ENCODE results near the gene RAD51B.
"Not testable (repeated sequence)": the region's sequence is repeated elsewhere in the genome, so short reads cannot be mapped to it uniquely, and the experiment has no call there.

Gene RAD51B

DNA sequence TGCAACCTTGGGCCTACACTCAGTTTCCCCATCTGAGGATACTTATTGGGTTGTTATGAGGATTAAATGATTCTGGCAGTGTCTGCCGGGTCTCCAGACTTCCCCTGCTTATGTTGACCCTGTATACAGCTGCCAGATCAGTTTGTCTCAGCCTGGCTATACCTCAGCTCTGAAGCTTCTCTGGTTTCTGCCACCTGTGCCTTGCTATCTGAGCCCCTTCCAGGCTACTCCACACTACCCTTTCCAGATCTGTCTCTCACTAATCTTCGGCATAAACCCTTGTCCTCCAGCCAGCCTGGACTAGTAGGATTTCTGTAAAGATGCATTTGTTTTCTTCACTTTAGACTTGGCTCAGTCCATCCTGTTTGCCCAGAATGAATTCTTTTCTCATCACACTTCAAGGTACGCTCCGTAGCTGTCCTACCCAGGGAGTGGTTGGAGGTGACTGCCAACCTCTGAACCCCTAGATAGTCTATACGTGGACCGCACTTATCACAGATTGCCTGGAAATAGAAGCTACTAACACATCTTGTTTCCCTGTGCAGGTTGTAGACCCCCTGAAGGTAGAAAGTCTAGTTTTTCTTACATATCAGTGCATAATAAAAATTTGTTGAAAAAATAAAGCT lies 422.4 kb downstream of the RAD51B start:
- no peak for DNase-seq

DNA sequence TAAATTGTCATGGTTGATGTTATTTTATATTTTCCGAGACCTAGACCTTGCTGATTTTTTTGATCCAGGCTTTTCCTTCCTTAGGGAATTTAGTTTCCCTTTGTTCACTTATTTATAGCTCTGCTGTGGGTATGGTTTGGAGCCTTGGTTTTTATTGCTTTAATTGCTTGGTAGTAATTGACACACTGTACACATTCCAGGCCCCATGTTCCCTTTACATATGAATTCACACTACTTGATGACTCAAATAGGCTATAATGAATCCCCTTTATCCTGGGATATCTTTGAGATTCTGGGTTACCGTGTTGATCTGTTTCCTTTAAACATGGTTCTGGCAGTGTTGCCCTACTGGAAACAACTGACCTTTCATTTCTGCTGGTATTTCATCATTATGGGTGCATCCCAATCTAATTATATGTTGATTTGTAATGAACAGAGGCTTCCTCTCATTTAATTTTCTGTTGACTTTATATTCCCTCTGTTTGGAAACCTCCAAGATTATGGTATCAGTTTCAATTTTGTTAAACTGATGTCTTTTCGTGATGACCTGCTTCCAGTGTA lies 424.0 kb downstream of the RAD51B start:
- DNase-seq: no peak

DNA sequence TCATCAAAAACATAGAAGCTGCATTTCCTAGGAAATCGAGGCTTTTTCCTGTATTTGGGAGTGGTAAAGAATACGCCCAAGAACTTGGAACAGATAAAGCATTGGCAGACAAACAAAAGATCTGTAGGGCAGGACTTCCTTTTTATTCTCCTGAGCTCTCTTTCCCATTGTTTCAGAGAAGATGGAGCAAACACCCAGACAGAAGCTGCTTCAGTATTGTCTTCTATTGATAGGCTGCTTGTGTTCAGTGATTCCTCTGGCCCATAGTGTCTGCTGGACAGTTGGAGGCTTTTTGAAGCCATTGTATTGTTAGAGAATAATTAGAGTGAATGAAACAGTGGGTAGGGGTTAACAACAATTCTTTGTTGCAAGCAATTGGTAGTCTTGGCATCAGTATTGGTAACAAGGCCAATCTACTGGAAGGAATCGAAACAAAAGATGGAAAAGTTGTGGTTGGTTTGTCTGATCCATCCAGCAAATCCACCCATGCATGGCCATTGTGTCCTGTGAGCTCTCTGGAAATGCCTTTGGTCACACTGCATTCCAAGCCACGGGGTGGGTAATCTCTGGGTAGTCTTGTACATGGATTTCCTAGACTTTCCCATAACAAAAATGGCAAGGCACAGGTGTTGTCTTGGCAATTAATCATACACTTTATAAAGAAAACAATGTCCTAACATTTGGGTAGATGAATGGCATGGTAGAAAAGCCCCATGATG lies 424.8 kb downstream of the RAD51B start:
- DNase-seq: no peak

DNA sequence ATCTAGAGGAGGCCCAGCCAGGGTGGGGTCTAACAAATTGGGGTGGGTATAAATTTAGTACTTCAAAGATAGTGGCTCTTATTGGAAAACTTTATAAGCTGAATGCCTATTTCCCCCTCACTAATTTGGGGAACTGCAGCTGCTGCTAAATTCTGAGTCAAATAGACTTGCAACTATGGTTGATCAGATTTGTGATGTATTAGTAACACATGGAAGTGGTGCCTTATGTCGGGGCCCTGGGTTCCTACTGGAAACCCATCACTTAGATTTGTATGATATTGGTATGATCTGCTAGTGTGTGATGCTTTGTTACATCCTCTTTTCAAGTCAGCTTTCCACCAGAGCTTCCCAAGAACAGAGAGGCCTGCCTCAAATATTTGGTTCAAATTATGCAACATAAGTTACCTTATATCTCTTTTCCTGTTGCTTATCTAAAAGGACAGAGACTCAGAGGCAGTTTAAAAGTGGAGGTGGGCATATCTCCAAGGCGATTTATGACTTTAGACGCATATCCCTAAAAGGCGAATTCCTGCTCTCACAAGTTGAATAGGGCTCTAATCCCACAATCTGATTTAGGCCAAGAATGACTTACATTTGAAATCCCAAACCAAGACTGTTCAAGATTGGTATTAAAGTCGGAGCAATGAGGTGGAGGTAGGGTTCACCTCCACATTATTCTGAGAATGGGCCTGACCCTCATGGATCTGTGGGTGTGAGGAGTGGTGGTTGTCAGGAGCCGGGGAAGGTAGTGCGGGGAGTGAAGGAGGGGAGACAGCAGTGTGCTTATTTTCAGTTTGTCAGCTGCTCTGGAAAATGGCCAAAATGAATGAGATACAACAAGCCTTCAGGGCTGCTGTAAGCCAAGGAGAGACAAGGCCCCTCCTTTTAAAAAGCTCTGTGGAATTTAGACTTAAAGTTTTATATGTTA lies 425.8 kb downstream of the RAD51B start:
- DNase-seq: no peak

DNA sequence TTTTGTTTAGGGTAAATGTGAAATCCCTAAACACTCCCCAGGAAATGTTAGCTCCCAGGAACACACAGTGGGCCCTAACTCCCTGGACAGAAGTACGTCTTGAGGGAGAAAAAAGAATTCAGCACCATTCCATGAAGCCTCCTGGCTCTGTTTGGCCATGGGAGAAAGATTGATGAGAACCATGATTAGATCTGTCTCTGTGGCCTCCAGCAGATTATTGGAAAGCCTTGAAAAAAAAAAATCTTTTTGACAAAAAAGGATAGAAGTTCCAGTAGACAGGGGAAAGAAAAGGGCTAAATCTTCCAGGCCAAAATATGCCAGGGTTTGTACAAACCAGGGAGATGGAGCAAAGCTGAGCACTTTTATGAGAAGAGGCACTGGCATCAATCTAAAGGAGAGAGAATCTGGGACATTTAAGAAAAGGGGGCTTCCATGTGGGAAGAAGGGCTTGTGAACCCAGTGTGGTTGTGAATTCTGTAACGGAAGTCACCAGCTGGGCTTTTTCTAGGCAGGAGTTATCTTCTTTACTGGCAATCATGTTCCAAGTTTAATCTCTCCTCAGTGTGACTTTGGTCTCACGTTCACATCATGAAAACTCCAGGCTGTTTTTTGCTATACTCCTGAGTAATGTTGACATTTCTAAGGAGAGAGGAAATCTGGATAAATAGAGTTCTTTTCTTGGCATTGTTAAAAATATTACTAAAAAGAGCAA lies 426.7 kb downstream of the RAD51B start:
- DNase-seq: no peak

DNA sequence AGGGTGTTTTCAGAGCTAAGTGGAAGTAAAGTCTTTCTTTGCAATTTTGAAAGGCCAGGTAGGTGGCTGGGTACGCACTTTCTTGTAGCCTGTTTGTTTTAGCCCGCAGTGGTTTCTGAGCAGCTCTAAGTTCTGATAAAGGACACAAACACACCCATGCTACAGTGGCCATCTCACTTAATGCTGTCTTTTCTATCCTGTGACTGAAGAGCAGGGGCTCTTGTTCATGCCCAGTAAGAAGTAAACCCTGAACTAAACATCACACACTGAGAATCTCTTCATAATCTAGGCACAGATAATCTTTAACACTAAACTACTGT lies 427.2 kb downstream of the RAD51B start:
- no peak for DNase-seq

DNA sequence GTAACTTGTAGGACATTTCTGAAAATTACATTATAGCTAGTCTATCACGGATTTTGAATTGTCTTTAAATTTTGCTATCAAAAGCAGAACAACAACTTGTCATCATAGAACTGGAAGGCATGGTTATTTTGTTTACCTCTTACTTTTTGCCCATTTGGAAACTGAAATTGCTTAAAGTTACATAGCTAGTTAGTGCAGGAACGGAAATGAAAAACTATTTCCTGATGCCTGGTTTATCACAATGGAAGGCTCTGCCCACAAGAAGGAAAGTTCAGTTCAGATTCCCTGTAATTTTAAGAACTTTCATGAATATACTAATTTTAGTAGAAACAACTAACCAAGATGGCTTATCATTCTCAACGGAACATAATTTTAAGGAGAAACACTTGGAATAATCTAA lies 427.7 kb downstream of the RAD51B start:
- no peak for DNase-seq

DNA sequence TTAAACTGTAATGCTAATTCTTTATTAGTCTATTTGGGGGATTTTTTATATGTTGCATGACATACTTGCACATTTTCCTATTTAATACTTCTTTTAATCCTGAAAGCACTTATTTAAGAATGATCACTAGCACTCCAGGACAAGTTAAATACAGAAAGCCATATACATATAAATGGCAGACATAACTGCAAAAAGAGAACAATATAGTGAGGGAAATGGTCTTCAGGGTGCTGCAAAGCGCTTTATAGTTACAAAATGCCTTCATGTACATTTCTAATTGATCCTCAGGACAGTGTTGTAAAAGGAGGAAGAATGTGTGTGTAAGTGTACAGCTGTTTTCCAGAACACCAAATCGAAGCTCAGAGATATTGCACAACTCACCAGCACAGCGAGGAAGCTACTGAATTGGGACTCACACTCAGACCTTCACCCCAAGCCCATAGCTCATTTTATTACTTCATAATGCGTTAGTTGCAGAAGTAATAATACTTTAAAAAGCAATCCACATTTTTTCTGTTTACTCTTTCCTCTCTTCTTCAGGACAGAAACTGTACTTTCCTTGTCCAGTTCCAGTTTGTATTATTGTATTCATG lies 428.2 kb downstream of the RAD51B start:
- no peak for DNase-seq

DNA sequence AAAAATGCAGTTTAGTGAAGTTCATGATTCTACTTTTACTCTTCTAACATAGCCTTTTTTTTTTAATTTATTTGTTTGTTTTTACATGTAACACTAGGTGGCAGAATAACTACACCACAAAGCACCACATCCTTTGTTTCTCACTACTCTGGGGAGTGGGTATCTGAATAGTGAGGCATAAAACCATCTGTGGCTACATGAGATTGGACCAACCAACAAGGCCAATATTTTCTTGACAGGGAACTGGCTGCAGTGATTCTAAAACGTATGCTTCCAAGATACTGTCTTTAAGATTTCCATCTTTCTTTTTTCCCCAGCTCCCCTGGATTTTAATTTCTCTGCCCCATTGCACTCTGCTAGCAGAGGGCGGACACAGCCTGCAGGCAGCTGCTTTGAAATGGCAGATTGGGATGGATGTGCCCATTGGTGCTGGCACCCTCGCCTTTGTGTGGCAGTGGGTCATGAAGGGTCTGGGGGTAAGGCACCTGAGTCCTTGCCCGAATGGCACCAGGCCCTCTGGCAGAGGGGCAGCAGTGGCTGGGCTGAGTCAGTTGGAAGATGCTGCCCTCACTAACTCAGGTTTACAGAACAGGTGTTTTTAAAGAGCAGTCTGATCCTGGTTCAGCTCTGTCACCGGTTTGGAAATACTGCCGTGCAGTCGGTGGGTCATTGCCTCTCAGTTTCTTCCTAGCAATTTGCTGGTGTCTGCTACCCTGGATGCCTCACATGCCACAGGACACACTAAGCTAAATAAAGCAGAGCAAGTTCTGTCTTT lies 429.1 kb downstream of the RAD51B start:
- DNase-seq: peak; percentile 67

DNA sequence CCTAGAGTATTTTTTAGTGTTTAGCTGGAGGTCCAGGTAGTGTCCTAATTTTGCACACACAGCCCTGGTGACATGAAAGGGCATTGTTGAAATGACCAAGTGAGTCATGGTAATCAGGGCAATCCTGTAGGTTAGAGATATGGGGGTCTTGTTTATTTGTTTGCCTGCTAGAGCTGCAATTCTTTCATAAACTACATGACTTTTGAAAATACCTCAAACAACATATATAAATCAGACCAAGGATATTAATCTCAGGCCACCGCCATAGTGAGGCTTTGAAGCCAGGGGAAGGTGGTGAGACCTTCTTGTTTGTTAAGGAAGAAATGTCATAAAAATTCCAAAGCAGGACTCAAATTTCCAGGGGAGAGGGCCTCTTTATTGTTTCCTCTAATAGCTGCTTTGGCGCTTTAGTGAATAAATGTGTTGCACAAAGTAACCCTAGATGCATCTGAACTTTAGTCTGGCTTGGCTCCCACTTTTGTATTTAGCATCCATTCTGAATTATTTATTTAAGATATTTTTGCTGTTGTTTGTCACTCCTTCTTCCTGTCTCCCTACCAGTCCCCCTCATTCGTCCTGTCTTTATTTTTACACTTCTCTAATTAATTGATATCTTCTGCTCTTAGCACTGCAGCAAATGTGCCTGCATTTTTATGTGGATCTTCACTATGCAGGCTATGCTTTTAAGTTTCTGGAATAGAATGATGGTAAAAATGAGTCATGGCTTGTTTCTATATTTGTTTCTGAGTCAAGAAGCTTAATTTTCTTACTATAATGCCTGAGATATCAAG lies 430.3 kb downstream of the RAD51B start:
- DNase-seq: no peak

DNA sequence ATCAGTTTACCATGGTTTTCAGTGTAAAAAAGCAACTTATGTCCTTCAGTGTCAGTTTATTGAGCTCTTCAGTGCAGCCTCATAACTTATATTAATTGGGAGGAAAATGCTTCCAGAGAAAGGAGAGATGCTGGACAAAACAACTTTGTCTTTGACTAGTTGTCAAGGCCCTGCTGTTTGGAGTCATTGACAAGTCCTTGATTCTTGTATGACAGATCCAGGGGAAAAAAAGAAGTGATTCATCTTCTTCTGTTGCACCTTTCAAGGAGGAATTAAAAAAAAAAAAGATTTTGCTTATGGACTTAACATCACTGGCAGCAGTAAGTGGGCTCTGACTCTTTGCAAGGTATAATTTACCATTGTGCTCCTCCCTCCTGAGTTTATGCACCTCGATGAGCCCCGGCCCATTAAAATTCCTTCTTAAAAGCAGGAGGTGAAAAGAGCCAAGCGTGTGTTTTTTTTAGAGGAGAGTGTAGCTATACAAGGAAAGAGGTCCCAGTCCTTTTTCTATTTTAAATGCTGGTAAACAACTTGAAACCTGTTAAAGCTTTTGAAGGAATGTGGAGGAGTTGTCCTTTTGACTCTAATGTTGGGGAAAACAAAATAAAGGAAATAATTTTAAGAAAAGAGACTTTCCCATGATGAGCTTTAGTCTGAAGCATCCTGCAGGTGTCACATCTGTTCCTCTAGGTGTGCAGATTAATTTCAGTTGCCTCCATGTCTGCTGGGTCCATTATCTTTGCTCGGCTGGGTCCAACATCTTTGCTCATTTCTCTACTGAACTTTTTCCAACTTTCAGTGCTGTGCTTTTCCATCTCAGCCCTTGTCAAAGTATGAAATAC lies 431.6 kb downstream of the RAD51B start:
- peak; percentile 30 for DNase-seq

DNA sequence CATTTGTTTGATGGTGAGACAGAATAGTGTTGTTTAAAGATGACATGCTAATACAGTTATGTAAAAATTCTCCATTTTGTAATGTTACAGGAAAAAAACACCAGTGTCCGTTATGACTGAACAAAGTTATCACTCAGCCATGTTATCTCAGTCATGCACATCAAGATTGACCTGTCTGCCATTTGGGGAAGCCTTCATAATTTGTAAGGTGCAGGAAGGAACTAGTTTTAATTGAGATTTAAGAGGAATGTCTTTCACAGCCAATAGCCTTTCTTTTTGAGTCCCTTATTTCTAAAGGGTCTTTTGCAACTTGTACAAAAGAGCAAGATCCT lies 432.2 kb downstream of the RAD51B start:
- DNase-seq: no peak

DNA sequence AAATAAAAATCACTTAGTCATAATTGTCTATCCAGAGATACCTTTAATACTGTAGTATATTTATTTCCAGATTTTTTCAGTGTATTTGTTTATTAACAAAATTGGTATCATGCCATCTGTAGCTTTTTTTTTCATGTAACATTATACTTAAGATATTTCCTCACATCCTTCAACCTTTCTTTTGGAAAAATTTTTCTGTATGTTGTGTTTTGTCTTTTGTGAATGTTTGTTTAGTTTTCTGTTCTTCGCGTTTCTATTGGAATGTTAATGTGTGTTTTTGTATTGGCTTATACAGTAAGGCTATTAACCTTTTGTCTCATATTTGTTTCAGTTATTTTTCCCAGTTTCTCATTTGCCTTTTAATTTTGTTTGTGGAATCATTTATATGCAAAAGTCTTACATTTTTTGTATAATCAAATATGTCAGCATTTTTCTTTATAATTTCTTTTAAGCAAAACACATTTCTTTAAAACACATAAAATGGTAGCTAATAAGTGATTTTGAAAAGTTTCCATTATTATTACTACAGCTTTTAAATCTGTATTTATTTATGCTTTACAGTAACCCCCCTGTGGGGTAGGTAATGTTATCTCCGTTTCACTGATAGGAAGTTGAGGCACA lies 433.7 kb downstream of the RAD51B start:
- no peak for DNase-seq

DNA sequence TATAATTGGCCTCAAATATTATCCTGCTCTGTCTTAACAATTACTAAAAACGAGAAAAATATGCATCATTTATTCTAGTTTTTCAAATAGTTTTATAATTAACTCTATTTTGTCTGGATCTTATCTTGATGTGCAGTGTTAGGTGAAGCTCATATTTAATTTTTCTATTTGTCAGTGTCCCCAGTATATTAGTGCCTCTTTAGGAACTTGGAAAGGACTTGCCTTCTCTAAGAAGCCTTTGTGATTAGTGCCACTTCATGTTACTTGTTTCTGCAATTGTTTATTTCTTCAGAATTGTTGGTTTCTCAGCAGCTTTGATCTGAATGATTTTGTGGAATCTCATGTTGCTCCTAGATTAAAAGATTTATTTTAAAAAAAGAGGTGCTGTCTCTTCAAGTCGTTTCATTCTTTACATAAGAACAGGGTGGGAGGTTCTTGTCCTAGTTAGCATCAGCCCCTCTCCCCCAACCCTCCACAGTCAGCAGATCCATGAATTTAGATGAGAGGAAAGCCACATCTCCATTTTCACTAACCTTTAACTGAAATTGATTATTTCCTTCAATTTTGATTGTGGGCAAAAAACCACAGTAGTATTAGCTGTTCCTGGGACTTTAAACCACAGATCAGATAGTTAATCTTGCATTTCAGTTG lies 434.4 kb downstream of the RAD51B start:
- DNase-seq: no peak

DNA sequence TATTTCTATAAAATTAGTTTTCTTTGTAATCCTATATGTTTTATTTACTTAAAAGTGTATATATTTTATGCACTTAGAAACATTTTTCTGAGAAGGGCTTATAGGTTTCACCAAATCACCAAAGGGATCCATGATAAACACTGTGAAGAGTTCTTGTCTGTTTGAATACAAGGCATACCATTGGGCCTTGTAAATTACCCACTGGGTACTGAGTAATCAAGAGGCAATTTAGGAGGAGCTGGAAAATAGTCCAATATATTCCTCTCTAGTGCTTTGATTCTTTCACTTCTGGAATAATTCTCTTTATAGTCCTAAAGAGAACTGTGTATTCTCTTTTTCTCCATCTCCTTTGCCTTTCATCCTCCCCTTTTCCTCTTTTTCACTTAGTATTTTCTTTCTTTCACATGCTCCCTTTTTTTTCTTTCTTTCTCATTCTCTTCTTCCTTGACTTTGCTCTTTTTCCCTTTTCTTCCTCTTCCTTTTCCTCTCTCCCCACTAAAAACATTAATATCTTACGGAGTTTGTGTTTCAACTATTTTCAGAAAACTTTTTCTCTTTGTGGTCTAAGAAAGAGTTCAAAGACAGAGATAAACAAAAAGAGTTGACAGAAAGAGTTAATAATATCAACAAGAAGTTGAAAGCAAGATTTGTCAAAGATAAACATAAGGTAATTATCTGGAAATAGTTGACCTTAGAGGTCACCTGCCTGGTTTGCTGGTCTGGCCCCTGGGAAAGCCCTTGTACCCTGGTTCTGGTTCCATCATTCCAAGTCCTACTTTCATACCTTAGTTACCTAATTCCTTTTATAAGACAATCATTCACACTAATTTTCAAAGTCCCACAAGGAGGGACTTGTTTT lies 435.3 kb downstream of the RAD51B start:
- no peak for DNase-seq

DNA sequence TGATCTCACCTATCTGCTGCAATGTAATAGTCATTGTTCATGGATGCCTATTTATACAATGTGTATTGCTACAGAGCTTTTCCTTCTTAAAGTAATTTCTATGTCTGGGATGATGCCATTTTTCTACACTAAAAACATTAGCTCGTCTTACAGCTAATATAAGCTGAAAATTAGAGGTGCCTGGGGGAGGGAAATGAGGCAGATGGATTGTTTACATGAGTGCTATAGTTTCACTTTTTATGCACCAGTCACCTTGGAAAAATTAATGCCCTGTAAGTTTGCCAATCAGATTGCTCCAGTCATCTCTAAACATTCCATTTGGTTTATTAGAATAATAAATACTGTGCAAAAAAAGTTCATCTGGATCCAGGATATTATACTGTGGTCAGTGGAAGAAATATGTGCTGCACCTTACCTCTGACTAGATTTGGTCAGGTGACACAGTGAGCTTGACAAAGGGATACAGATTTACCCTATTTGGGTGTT lies 436.2 kb downstream of the RAD51B start:
- DNase-seq: no peak

DNA sequence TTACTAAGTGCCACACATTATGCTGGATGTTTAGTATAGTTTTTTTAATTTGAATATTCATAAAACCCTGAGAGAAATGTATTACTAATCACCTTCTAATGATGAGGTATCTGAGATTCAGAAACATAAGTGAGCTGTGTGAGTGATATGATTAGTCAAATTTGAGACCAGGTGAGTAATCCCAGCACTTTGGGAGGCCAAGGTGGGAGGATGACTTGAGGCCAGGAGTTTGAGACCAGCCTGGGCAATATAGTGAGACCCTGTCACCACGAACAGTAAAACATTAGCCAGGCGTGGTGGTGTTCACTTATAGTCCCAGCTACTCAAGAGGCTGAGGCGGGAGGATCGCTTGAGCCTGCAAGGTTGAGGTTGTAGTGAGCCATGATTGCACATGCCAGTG lies 438.4 kb downstream of the RAD51B start:
- no peak for DNase-seq

DNA sequence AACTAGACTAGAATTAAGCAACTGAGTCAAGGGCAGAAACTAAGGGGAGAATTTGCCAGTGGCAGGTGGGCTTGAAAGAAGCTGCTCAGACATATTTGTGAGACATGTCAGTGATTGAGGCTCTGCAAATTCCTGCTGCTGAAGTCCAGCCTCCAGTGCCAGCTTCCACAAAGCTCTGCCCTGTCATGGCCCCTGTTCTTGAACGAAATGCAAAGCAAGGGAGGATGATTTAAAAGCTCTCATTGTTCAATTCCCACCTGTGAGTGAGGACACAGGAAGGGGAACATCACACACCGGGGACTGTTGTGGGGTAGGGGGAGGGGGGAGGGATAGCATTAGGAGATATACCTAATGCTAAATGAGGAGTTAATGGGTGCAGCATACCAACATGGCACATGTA lies 439.4 kb downstream of the RAD51B start:
- not testable (repeated sequence) for DNase-seq
